HCT116 (cell line): ENCODE results near the gene ANXA6. TPM values are rescaled to one million over a fixed set of nuclear protein-coding genes. Genes with fewer than 3 reads are reported as not detected.
A peak's percentile ranks its signal among the peaks of the same experiment; 100 is the strongest.

Source experiments
- ATAC-seq: fragments of 200-7000 bp; cut with Tn5 transposase; 2 replicates; pipeline ENCODE4 v1.9.1; 2020; ENCODE audit warnings: mild to moderate bottlenecking, moderate library complexity
- BruUV-seq: library from RNA; stranded (reverse); fragments of 400-500 nt; replicated peaks from 2 replicates; lab custom pipeline; 2021; lab: Mats Ljungman, UMichigan
- CTCF ChIA-PET: fragments of 300-600 bp; sonication (Branson Sonifier 250); formaldehyde crosslinking; loops from one replicate; lab custom pipeline; 2021; ENCODE audit warnings: antibody characterized with exemption; lab: Charles Lee
- POLR2A ChIA-PET: fragments of 300-600, 350-600 bp; sonication (Branson Sonifier 250); formaldehyde crosslinking; loops from one replicate; lab custom pipeline; 2021; ENCODE audit warnings: antibody characterized with exemption; lab: Charles Lee
- RAD21 ChIA-PET, 2 experiments: fragments of 300-600 bp; sonication (Branson Sonifier 250); formaldehyde crosslinking; loops; one replicate each; lab custom pipeline; 2023; ENCODE audit warnings: low total read pairs in 2 of 2; ENCODE audit not compliant: uncharacterized antibody in 2 of 2, unreplicated experiment in 2 of 2, low non-redundant PET in 1 of 2; lab: Charles Lee
- DNase-seq: peaks from one replicate; pipeline ENCODE4 v3.0.0-alpha.2; 2010; ENCODE audit warnings: low read depth, low spot score
- H2AFZ ChIP-seq: fragments of 200-600 bp; shearing (Covaris generic), sonication (generic); 2 replicates; pipeline ENCODE4 v1.6.1; 2017; ENCODE audit warnings: low read depth, mixed run types, mixed read lengths, antibody characterized with exemption, low read length; ENCODE audit not compliant: poor library complexity, severe bottlenecking
- H3K27ac ChIP-seq: 2 replicates; pipeline ENCODE4 v1.5.1; 2012; ENCODE audit warnings: low read depth, low read length
- H3K27me3 ChIP-seq: fragments of 200-600 bp; sonication (generic); 2 replicates; pipeline ENCODE4 v1.6.1; 2016; ENCODE audit warnings: mixed run types, low read length, mixed read lengths; ENCODE audit not compliant: insufficient read depth
- H3K36me3 ChIP-seq, 2 experiments: fragments of 200-500 bp in 1 of 2; fragments of 200-600 bp in 1 of 2; sonication (Bioruptor generic) in 1 of 2; sonication (generic) in 1 of 2; 2 replicates each; pipeline versions ENCODE4 v1.5.1 to v1.6.1; 2014 to 2016; ENCODE audit warnings: low read length in 2 of 2, inconsistent platforms in 1 of 2, mixed read lengths in 1 of 2, mixed run types in 1 of 2; ENCODE audit not compliant: insufficient read depth in 2 of 2, control insufficient read depth in 1 of 2
- H3K4me1 ChIP-seq, 2 experiments: fragments of 200-600 bp in 1 of 2; sonication (generic) in 1 of 2; 2 replicates each; pipeline versions ENCODE4 v1.5.1 to v1.6.1; 2012 to 2017; ENCODE audit warnings: low read length in 2 of 2, inconsistent platforms in 1 of 2, mild to moderate bottlenecking in 1 of 2, mixed read lengths in 1 of 2, mixed run types in 1 of 2, moderate library complexity in 1 of 2; ENCODE audit not compliant: insufficient read depth in 2 of 2, control insufficient read depth in 1 of 2
- H3K4me2 ChIP-seq: fragments of 200-600 bp; sonication (generic); 2 replicates; pipeline ENCODE4 v1.6.1; 2017; ENCODE audit warnings: mixed run types, low read length, mixed read lengths
- H3K4me3 ChIP-seq, 2 experiments: fragments of 200-600 bp in 1 of 2; sonication (generic) in 1 of 2; replicated peaks in 1 of 2; 2 replicates each; pipeline ENCODE4 v1.5.1; 2011 to 2016; ENCODE audit warnings: low read length in 2 of 2, control low read depth in 1 of 2, low read depth in 1 of 2, mild to moderate bottlenecking in 1 of 2, mixed read lengths in 1 of 2, mixed run types in 1 of 2
- H3K79me2 ChIP-seq: fragments of 200-600 bp; sonication (generic); 2 replicates; pipeline ENCODE4 v1.6.1; 2017; ENCODE audit warnings: mild to moderate bottlenecking, mixed run types, low read length, moderate library complexity, mixed read lengths; ENCODE audit not compliant: insufficient read depth
- H3K9ac ChIP-seq: fragments of 200-600 bp; sonication (generic); 2 replicates; pipeline ENCODE4 v1.6.1; 2016; ENCODE audit warnings: low read length, mixed read lengths
- H3K9me2 ChIP-seq: fragments of 200-600 bp; sonication (generic), shearing (Covaris generic); 2 replicates; pipeline ENCODE4 v1.6.1; 2017; ENCODE audit warnings: mixed run types, mild to moderate bottlenecking, moderate library complexity; ENCODE audit not compliant: insufficient read depth
- H3K9me3 ChIP-seq, 2 experiments: fragments of 200-500 bp in 1 of 2; fragments of 200-600 bp in 1 of 2; sonication (Bioruptor generic) in 1 of 2; sonication (generic) in 1 of 2; 2 replicates each; pipeline ENCODE4 v1.6.1; 2014 to 2017; ENCODE audit warnings: low read length in 2 of 2, mixed read lengths in 2 of 2, inconsistent platforms in 1 of 2, low read depth in 1 of 2, mild to moderate bottlenecking in 1 of 2, mixed run types in 1 of 2, moderate library complexity in 1 of 2; ENCODE audit not compliant: control insufficient read depth in 1 of 2, insufficient read depth in 1 of 2
- H4K20me1 ChIP-seq: fragments of 200-600 bp; sonication (generic), shearing (Covaris generic); 2 replicates; pipeline ENCODE4 v1.6.1; 2017; ENCODE audit warnings: mixed run types, mild to moderate bottlenecking, moderate library complexity; ENCODE audit not compliant: insufficient read depth
- CTCF ChIP-seq, 3 experiments: fragments of 200-600 bp in 1 of 3; sonication (generic) in 1 of 3; IDR thresholded peaks in 2 of 3; conservative IDR thresholded peaks in 1 of 3; 2 replicates each; pipeline ENCODE4 v1.5.1; 2012 to 2017; ENCODE audit warnings: low read depth in 2 of 3, low read length in 2 of 3, antibody characterized with exemption in 1 of 3, borderline replicate concordance in 1 of 3, control low read depth in 1 of 3, mild to moderate bottlenecking in 1 of 3, mixed read lengths in 1 of 3, mixed run types in 1 of 3, moderate library complexity in 1 of 3; ENCODE audit not compliant: insufficient read depth in 1 of 3
- EGR1 ChIP-seq: IDR thresholded peaks from 2 replicates; pipeline ENCODE4 v1.6.1; 2012; ENCODE audit warnings: low read depth
- FOSL1 ChIP-seq: IDR thresholded peaks from 2 replicates; pipeline ENCODE4 v1.6.1; 2012; ENCODE audit warnings: low read depth
- RAD21 ChIP-seq: IDR thresholded peaks from 2 replicates; pipeline ENCODE4 v1.6.1; 2012; ENCODE audit warnings: low read depth, mild to moderate bottlenecking
- SP1 ChIP-seq: IDR thresholded peaks from 2 replicates; pipeline ENCODE4 v1.6.1; 2012; ENCODE audit warnings: low read depth
- ZFX ChIP-seq: fragments of 450-650 bp; IDR thresholded peaks from 2 replicates; pipeline ENCODE4 v1.6.1; 2017
- ZNF274 ChIP-seq: fragments of 200-500 bp; sonication (Bioruptor generic); IDR thresholded peaks from 2 replicates; pipeline ENCODE4 v1.6.1; 2014; ENCODE audit warnings: mild to moderate bottlenecking, low read depth, low read length, inconsistent platforms
- intact Hi-C: fragments of 100-400 bp; cut with micrococcal nuclease; formaldehyde crosslinking; loops from 2 replicates; pipeline ENCODE4 v1.10.0; 2022
- total RNA-seq: library from RNA; stranded (reverse); gene quantifications from one replicate; pipeline ENCODE4 v1.2.1, GENCODE V29; 2021; ENCODE audit not compliant: unreplicated experiment
- TF ChIP-seq, protein P1 (sequence below): IDR thresholded peaks from 2 replicates; pipeline ENCODE4 v1.6.1; 2012
- TF ChIP-seq, protein P2 (sequence below): IDR thresholded peaks from 2 replicates; pipeline ENCODE4 v1.6.1; 2012

The ANXA6 gene
- total RNA-seq, 1 experiment from 2014 or later, result 71.9 TPM

GRCh38 chr5:151115272-151115905 lies 42.2 kb downstream of the ANXA6 start:
- no peak overlapping the region for H3K4me2 ChIP-seq
- RAD21 ChIA-PET, result interaction anchor here (1.0 to 2.1 kb wide), 5 partner anchors 11 to 113 kb away, joined by 3 to 16 read pairs (median 12); no protein-coding TSS in a partner anchor
- TF ChIP-seq CTCF (IDR thresholded peaks at IDR 0.05 in 2 of 3, conservative IDR thresholded peaks at IDR 0.05 in 1 of 3; ENCODE audit: borderline replicate concordance in 1 of 3, insufficient read depth in 1 of 3, low read depth in 2 of 3, low read length in 2 of 3) (peak; percentile 94 to 96 (median 95)), SP1 (no peak), RAD21 (peak; percentile 97), FOSL1 (no peak), EGR1 (no peak), ZNF274 (no peak), ZFX (no peak)
- TF ChIP-seq, protein P1, sequence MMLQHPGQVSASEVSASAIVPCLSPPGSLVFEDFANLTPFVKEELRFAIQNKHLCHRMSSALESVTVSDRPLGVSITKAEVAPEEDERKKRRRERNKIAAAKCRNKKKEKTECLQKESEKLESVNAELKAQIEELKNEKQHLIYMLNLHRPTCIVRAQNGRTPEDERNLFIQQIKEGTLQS, result no peak
- TF ChIP-seq, protein P2, sequence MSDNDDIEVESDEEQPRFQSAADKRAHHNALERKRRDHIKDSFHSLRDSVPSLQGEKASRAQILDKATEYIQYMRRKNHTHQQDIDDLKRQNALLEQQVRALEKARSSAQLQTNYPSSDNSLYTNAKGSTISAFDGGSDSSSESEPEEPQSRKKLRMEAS, result no peak
- TF ChIP-seq, all 23 proteins: peak for 2
- no peaks in the 10 kb centered on the region for H3K9me3 ChIP-seq
- no TSS peak for BruUV-seq
- no peak overlapping the region for H2AFZ ChIP-seq
- ATAC-seq, result peak; percentile 93
- H3K36me3 ChIP-seq, result no peaks in the 10 kb centered on the region
- no peaks in the 10 kb centered on the region for H3K79me2 ChIP-seq
- H4K20me1 ChIP-seq, result no peaks in the 10 kb centered on the region
- no peak overlapping the region for H3K9ac ChIP-seq
- POLR2A ChIA-PET, result interaction anchor here (0.8 to 1.0 kb wide), 2 partner anchors 64 to 113 kb away, joined by 3 read pairs; no protein-coding TSS in a partner anchor
- H3K4me3 ChIP-seq, result no peak overlapping the region
- CTCF ChIA-PET, result interaction anchor here (0.9 to 7.7 kb wide), 23 partner anchors 9 to 537 kb away, joined by 3 to 171 read pairs (median 5); partner anchors contain the start of gene ANXA6
- no peak overlapping the region for H3K27ac ChIP-seq
- peak; percentile 32 for DNase-seq
- intact Hi-C loops, result loop anchor here (1.0 kb wide), 2 partner anchors 64 to 113 kb away; no protein-coding TSS in a partner anchor
- no peaks in the 10 kb centered on the region for H3K9me2 ChIP-seq
- H3K4me1 ChIP-seq, result no peaks in the 10 kb centered on the region
- no peaks in the 10 kb centered on the region for H3K27me3 ChIP-seq
